AG04449 (cell line): ENCODE measurements around the gene CISH.

ENCODE experiments used
- CTCF ChIA-PET: fragments of 350-600 bp; formaldehyde crosslinking; extraction: SDS; loops from one replicate; lab custom pipeline; 2021; ENCODE audit warnings: antibody characterized with exemption; lab: Yijun Ruan, JAX
- POLR2A ChIA-PET: fragments of 400-600, 350-600 bp; formaldehyde crosslinking; extraction: SDS; loops from one replicate; lab custom pipeline; 2020; ENCODE audit warnings: antibody characterized with exemption, inconsistent platforms; lab: Yijun Ruan, JAX
- DNase-seq: peaks from one replicate; pipeline ENCODE4 v3.0.0-alpha.2; 2010; ENCODE audit warnings: low read depth, low spot score
- H3K4me3 ChIP-seq: 2 replicates; pipeline ENCODE4 v1.5.1; 2011; ENCODE audit warnings: low read depth, mild to moderate bottlenecking, control low read depth, low read length
- TF ChIP-seq, protein P1 (sequence below): IDR thresholded peaks from one replicate; pipeline ENCODE4 v1.5.1; 2011; ENCODE audit warnings: mild to moderate bottlenecking, moderate library complexity, low read length, control low read depth, inconsistent platforms; ENCODE audit not compliant: insufficient read depth; ENCODE audit errors: missing control alignments

CISH gene

DNA sequence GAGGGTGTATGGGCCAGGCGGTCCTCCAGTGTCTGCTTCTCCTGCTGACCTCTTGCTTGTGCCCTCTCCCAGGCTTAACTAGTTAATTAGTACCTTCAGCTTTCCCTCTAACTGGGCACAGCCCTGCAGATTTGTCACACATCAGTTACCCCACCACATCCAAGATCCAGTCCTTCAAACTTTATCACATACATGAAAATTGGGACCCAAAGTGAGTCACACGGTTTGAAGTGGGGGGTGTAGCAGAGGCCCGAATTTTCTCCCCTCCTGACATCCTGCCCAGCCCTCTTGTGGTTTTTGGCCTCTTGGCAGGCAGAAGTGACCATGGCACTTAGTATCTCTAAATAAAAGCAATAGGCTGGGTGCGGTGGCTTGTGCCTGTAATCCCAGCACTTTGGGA, 9.2 kb upstream of the CISH start:
- ChIA-PET POLR2A (interaction anchor here (1.0 kb wide), 1 partner anchor 765 kb away, joined by 3 read pairs; no protein-coding TSS in a partner anchor), CTCF (interaction anchor here (0.9 to 14.8 kb wide), 3 partner anchors 32 to 769 kb away, joined by 3 to 819 read pairs (median 4); partner anchors contain the start of genes C3orf18 and HEMK1)
- TF ChIP-seq, protein P1, sequence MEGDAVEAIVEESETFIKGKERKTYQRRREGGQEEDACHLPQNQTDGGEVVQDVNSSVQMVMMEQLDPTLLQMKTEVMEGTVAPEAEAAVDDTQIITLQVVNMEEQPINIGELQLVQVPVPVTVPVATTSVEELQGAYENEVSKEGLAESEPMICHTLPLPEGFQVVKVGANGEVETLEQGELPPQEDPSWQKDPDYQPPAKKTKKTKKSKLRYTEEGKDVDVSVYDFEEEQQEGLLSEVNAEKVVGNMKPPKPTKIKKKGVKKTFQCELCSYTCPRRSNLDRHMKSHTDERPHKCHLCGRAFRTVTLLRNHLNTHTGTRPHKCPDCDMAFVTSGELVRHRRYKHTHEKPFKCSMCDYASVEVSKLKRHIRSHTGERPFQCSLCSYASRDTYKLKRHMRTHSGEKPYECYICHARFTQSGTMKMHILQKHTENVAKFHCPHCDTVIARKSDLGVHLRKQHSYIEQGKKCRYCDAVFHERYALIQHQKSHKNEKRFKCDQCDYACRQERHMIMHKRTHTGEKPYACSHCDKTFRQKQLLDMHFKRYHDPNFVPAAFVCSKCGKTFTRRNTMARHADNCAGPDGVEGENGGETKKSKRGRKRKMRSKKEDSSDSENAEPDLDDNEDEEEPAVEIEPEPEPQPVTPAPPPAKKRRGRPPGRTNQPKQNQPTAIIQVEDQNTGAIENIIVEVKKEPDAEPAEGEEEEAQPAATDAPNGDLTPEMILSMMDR, result no peak
- DNase-seq, result no peak
- no peak overlapping the region for H3K4me3 ChIP-seq

DNA sequence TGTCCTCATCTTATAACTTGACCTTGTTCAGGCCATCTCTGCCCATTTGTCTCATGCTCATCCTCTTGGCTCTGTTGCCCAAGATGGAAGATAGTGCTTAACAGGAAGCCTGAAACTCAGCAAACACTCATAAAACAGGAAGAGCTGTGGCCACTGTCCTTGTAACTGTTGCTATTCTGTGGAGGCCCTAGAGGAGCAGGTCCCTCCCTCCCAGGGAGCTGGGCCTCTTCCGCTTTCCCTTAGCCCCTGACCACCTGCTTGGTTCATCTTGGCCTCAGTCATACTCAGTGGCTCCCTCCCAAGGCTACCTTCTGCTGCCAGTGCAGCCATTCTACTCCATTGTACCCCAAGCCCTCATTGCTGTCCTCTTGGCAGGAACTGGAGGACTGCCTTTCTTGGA, 8.8 kb upstream of the CISH start:
- no peak for DNase-seq
- TF ChIP-seq, protein P1, result no peak
- ChIA-PET CTCF (interaction anchor here (1.2 to 14.8 kb wide), 4 partner anchors 10 to 691 kb away, joined by 4 to 819 read pairs (median 59); partner anchors contain the start of genes C3orf18 and HEMK1), POLR2A (interaction anchor here (1.0 kb wide), 1 partner anchor 766 kb away, joined by 3 read pairs; no protein-coding TSS in a partner anchor)
- no peak overlapping the region for H3K4me3 ChIP-seq

DNA sequence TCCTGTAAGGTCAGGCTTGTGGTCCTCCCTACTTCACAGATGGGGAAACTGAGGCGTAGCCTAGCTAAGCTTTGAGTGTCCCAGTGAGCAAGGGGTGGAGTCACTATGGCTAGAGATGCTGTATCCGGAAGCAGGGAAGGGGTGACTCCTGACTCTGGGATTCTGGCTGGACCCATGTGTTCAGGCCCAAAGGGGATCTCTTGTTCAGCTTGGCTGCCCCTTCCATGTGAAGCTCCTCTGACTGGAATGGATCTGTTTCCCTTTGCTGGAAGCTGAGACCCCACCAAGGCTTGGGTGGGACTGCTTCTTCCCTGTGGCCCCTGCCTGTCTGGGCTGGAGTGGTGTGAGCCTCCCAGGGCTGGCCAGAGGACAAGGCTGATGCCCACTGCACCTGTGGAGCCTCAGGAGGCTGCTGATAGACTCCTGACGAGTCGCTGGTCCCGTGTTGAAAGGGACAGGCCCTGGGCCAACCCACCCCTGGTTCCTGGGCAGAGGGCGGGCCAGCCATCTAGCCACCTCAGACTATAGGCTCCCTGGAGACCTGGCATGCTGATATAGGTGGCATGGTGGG, 6.4 kb upstream of the CISH start:
- H3K4me3 ChIP-seq, result peak overlapping the region; percentile 81
- POLR2A ChIA-PET, result no interaction called here
- TF ChIP-seq, protein P1, result no peak
- no peak for DNase-seq
- CTCF ChIA-PET, result interaction anchor here (0.7 to 14.8 kb wide), 9 partner anchors 12 to 771 kb away, joined by 3 to 819 read pairs (median 54); partner anchors contain the start of genes C3orf18, CYB561D2, HEMK1 and MANF

DNA sequence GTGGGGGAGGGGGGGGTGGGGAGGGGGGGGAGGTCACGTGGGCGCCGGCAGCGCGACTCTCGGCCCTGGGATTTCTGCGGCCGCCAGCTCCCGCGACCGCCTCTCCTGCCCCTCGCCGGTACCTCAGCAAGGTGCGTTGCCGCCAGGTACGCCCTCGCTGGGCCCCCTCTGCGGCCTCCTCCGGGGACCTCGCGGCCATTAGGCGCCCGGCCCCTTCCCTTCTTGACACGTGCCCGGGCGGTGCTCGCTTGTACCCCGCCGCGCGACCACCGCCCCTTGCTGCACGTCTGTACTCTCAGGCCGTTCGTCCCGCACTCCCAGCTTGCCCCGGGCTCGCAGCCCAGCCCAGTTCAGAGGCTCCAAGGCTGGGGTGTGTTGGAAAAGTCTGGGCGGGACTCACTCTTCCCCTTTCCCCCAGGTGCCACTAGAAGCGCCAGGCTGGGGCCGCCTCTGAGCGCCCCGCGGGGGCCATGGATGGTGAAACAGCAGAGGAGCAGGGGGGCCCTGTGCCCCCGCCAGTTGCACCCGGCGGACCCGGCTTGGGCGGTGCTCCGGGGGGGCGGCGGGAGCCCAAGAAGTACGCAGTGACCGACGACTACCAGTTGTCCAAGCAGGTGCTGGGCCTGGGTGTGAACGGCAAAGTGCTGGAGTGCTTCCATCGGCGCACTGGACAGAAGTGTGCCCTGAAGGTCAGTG, 5.7 kb upstream of the CISH start, which contains the start of gene MAPKAPK3:
Gene MAPKAPK3, plus strand, starts transcription at position 56 of the 696 bp plus-strand sequence. Its CDS starts 415 bp downstream, at position 471.
- CTCF ChIA-PET, result interaction anchor here (1.0 to 14.8 kb wide), 23 partner anchors 9 to 1065 kb away, joined by 3 to 819 read pairs (median 43); partner anchors contain the start of genes C3orf18, CYB561D2, DCAF1 and HEMK1
- no peak for DNase-seq
- POLR2A ChIA-PET, result interaction anchor here (1.2 kb wide), 1 partner anchor 46 kb away, joined by 3 read pairs; no protein-coding TSS in a partner anchor
- H3K4me3 ChIP-seq, result peak within 1 kb of the TSS; percentile 81
- TF ChIP-seq, protein P1, result no peak

DNA sequence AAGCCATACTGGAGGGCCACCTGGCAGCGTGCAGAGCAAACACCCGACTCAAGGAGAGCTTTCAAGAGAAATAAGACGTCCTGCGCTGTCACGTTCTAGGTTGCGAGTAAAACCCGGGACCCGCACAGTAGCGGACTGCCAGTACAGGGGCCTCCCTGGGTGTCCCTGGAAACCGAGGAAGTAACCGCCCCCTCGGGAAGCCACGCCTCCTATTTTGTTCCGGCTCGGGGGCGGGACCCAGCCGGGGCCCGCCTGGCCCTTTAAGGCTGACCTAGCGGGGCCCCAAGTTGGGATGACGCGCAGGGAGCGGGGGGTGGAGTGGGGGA, 5.2 kb upstream of the CISH start:
- ChIA-PET CTCF (interaction anchor here (0.7 to 14.8 kb wide), 39 partner anchors 9 to 1065 kb away, joined by 3 to 819 read pairs (median 10); partner anchors contain the start of genes C3orf18, CYB561D2, DCAF1 and HEMK1), POLR2A (interaction anchor here (1.2 to 1.4 kb wide), 2 partner anchors 45 to 768 kb away, joined by 3 to 4 read pairs; partner anchors contain the start of gene MANF)
- peak overlapping the region; percentile 81 for H3K4me3 ChIP-seq
- TF ChIP-seq, protein P1, result no peak
- DNase-seq, result no peak
